ENCODE data around the gene SLC6A1.
"Not testable (repeated sequence)": the region's sequence is repeated elsewhere in the genome, so short reads cannot be mapped to it uniquely, and the experiment has no call there.

SLC6A1 gene

DNA sequence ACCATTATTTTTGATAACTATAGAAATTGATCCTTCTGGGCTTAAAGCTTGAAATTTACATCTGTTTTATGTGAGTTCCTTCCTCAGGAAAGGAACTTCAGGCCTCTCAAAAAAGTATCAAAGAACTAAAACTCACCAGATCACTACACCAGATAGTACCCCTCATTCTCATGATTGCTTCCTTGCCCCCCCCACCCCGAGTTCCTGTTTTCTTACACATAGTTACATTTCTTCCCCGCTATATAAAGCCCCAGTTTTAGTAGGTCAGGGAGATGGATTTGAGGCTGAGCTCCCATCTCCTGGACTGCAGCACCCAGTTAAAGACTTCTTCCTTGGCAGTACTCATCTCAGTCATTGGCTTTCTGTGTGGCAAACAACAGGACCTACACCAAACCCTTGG, 81.5 kb downstream of the SLC6A1 start:
- in situ Hi-C loops (cut with HindIII; ENCODE audit: low pct_unique_long_range_greater_than_20kb, low sequenced_read_pairs): no loop called here
- no peak for TF ChIP-seq JUND (IDR thresholded peaks at IDR 0.05; ENCODE audit: low read depth)
- DNase-seq (ENCODE audit: low read depth in 1 of 2, low spot score in 1 of 2): no peak

DNA sequence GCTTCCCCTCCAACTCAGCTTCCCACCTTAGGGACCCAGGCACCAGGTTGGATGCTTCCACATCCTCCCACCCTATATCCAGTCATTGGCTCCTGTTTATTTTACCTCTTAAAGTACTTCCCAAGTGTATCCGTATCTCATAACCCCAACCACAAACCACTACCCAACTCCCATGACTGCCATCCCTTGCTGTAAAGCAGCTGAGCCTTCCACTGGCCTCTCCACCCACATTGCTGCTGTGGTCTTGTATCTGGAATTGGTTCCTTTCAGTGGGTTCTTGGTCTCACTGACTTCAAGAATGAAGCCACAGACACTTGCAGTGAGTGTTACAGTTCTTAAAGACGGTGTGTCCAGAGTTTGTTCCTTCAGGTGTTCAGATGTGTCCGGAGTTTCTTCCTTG, 81.9 kb downstream of the SLC6A1 start:
- in situ Hi-C loops (cut with HindIII; ENCODE audit: low pct_unique_long_range_greater_than_20kb, low sequenced_read_pairs): no loop called here
- TF ChIP-seq JUND (IDR thresholded peaks at IDR 0.05; ENCODE audit: low read depth): no peak
- no peak for DNase-seq (ENCODE audit: low read depth in 1 of 2, low spot score in 1 of 2)

GRCh38 chr3:11075122-11075521, 82.6 kb downstream of the SLC6A1 start:
- in situ Hi-C loops (cut with HindIII; ENCODE audit: low pct_unique_long_range_greater_than_20kb, low sequenced_read_pairs); DNase-seq (ENCODE audit: low read depth in 1 of 2, low spot score in 1 of 2): not testable (repeated sequence)

DNA sequence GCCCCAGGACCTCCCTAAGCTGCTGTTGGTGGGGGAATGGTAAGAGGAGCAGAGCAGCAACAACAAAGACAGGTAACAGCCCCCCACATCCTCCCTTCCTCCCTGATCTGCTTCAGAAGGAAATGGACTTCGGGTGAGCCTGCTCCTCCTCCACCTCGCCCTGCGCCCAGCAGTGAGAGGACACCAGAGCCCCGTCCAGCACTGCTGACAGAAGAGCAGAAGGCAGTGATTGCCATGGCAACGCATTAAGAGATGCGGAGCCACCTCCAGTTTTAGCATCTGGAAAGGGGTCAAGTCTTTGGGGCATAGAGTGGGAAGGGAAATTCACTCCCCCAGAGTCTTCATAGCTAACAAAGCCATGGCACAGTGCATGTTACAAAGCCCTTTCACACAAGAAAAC, 84.2 kb downstream of the SLC6A1 start:
- no peak for TF ChIP-seq JUND (IDR thresholded peaks at IDR 0.05; ENCODE audit: low read depth)
- no peak for DNase-seq (ENCODE audit: low read depth in 1 of 2, low spot score in 1 of 2)
- in situ Hi-C loops (cut with HindIII; ENCODE audit: low pct_unique_long_range_greater_than_20kb, low sequenced_read_pairs): no loop called here

- TF ChIP-seq JUND (IDR thresholded peaks at IDR 0.05; ENCODE audit: low read depth): no peak
- in situ Hi-C loops (cut with HindIII; ENCODE audit: low pct_unique_long_range_greater_than_20kb, low sequenced_read_pairs): no loop called here
- no peak for DNase-seq (ENCODE audit: low read depth in 1 of 2, low spot score in 1 of 2)
Observed at GRCh38 chr3:11077466-11077865, 84.9 kb downstream of the SLC6A1 start.

DNA sequence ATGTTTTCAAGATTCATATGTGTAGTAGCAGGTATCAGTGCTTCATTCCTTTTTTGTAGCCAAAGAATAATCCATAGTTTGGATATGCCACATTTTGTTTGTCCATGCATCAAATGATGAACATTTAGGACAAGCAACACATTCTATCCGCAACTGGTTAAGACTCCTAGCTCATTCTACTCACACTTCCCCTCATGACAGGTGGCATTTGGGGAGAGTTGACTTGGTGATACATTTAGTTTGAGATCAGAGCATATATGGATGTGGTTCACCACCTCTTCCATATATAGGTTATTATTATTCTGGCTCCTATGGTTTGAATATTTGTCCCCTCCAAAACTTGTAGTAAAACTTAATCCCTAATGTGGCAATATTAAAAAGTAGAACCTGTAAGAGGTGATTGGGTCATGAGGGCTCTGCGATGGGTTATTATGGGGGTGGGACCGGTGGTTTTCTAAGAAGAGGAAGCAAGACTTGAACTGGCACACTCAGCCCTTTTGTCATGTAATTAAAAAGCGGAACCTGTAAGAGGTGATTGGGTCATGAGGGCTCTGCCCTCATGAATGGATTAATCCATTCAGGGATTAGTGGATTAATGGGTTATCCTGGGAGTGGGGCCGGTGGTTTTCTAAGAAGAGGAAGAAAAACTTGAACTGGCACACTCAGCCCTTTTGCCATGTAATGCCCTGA, 86.4 kb downstream of the SLC6A1 start:
- in situ Hi-C loops (cut with HindIII; ENCODE audit: low pct_unique_long_range_greater_than_20kb, low sequenced_read_pairs): no loop called here
- TF ChIP-seq JUND (IDR thresholded peaks at IDR 0.05; ENCODE audit: low read depth): no peak
- no peak for DNase-seq (ENCODE audit: low read depth in 1 of 2, low spot score in 1 of 2)

DNA sequence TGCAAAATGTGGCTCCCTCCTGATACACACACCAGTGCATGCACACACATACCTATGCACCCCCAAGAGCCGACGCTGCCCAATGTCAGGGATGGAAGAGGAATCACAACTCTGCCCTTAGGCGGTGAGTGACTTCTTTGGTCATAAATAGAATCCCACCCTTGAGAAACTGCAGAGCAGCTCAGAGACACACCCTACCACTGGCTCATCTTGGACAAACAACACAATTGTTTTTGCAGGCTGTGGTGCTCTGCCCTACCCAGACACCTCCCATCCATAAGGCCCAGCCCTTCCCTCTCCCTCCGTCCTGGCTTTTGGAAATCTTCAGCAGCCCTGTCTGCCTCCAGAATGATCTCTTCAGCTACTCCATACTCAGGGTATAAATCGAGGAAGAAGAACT, 87.9 kb downstream of the SLC6A1 start:
- in situ Hi-C loops (cut with HindIII; ENCODE audit: low pct_unique_long_range_greater_than_20kb, low sequenced_read_pairs): no loop called here
- no peak for DNase-seq (ENCODE audit: low read depth in 1 of 2, low spot score in 1 of 2)
- TF ChIP-seq JUND (IDR thresholded peaks at IDR 0.05; ENCODE audit: low read depth): no peak

GRCh38 chr3:11084098-11084497, 91.5 kb downstream of the SLC6A1 start:
- no peak for TF ChIP-seq JUND (IDR thresholded peaks at IDR 0.05; ENCODE audit: low read depth)
- in situ Hi-C loops (cut with HindIII; ENCODE audit: low pct_unique_long_range_greater_than_20kb, low sequenced_read_pairs): no loop called here
- no peak for DNase-seq (ENCODE audit: low read depth in 1 of 2, low spot score in 1 of 2)

DNA sequence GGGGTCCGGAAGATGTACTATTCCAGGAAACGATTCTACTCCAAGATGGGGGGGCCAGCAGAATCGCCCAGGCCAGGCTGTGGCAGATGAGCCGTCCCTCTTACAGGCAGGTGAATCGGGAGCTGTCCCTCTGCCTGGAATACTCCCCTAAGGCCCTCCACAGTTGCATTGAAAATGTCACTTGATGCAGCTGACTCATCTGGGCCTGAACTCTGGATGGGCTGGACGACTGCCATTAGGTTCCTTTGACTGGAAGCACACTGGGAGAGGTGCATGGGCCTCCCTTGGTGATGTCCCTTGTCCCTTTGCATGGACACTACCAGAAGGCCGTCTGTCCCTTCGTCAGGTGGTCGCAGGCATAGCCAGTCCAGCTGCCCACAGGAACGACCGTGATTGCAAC, 92.1 kb downstream of the SLC6A1 start:
- in situ Hi-C loops (cut with HindIII; ENCODE audit: low pct_unique_long_range_greater_than_20kb, low sequenced_read_pairs): no loop called here
- DNase-seq (ENCODE audit: low read depth in 1 of 2, low spot score in 1 of 2): no peak
- no peak for TF ChIP-seq JUND (IDR thresholded peaks at IDR 0.05; ENCODE audit: low read depth)

- in situ Hi-C loops (cut with HindIII; ENCODE audit: low pct_unique_long_range_greater_than_20kb, low sequenced_read_pairs): no loop called here
- TF ChIP-seq JUND (IDR thresholded peaks at IDR 0.05; ENCODE audit: low read depth): no peak
- no peak for DNase-seq (ENCODE audit: low read depth in 1 of 2, low spot score in 1 of 2)
Observed at GRCh38 chr3:11085093-11085840, 92.7 kb downstream of the SLC6A1 start.

DNA sequence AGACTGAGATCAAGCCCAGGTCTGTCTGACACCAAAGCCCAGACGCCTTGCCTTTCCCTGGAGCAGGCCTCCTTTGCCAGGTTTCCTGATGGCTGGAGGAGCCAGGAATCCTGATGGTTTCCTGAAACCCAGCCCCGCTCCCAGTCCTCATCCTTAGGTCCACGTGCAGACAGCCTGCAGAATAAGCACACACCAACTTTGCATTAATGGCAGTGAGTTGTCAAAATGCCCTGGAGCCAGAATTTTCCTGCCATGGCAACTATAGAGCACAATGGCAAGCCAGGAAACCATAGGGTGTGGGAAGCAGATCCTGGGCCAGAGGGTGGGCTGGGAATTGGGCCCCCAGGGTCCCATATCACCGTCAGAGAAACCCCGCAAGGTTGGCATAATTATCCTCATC, 94.3 kb downstream of the SLC6A1 start:
- no peak for DNase-seq (ENCODE audit: low read depth in 1 of 2, low spot score in 1 of 2)
- in situ Hi-C loops (cut with HindIII; ENCODE audit: low pct_unique_long_range_greater_than_20kb, low sequenced_read_pairs): no loop called here
- TF ChIP-seq JUND (IDR thresholded peaks at IDR 0.05; ENCODE audit: low read depth): no peak

DNA sequence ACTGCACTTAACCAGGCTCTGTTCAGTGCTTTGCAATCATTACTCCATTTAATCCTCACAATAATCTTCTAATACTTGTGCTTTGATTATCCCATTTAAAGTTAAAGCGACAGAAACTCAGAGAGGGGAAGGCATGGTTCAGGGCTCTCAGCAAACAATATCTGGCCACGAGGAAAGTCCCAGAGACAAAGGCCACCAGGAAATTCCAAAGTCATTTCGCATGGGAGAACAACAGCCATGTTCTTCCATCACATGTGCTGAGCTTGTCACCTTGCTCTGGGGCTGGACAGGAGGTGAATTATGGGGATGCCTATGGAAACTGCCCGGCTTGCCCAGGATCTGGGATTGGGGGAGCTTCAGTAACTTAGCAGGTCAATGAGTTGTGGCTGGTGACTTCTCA, 95.5 kb downstream of the SLC6A1 start:
- in situ Hi-C loops (cut with HindIII; ENCODE audit: low pct_unique_long_range_greater_than_20kb, low sequenced_read_pairs): no loop called here
- DNase-seq (ENCODE audit: low read depth in 1 of 2, low spot score in 1 of 2): no peak
- no peak for TF ChIP-seq JUND (IDR thresholded peaks at IDR 0.05; ENCODE audit: low read depth)

GRCh38 chr3:11088831-11089230, 96.3 kb downstream of the SLC6A1 start:
- DNase-seq (ENCODE audit: low read depth in 1 of 2, low spot score in 1 of 2): no peak
- TF ChIP-seq JUND (IDR thresholded peaks at IDR 0.05; ENCODE audit: low read depth): no peak

More at GRCh38 chr3:11088831-11089230, 96.3 kb downstream of the SLC6A1 start:
- in situ Hi-C loops (cut with HindIII; ENCODE audit: low pct_unique_long_range_greater_than_20kb, low sequenced_read_pairs): no loop called here

All from T47D (cell line).